ENCODE results near the gene NFATC3.
A peak's percentile ranks its signal among the peaks of the same experiment; 100 is the strongest.
"Not testable (repeated sequence)": the region's sequence is repeated elsewhere in the genome, so short reads cannot be mapped to it uniquely, and the experiment has no call there.

Gene NFATC3

GRCh38 chr16:68144008-68144407 lies 58.8 kb downstream of the NFATC3 start:
- H3K4me3 ChIP-seq (ENCODE audit: low read depth, low read length), result no peak overlapping the region
- no peak for DNase-seq (ENCODE audit: low read depth)
- TF ChIP-seq POLR2A (IDR thresholded peaks at IDR 0.05; ENCODE audit: extremely low read depth, insufficient read length), result no peak
- no peak for TF ChIP-seq CTCF (IDR thresholded peaks at IDR 0.05; ENCODE audit: low read depth, low read length)
- TF ChIP-seq MYC (IDR thresholded peaks at IDR 0.05; ENCODE audit: low read depth, low read length), result no peak
- TF ChIP-seq MAX (IDR thresholded peaks at IDR 0.05; ENCODE audit: low read depth, low read length), result no peak

- no peak overlapping the region for H3K4me3 ChIP-seq (ENCODE audit: low read depth, low read length)
- no peak for TF ChIP-seq MAX (IDR thresholded peaks at IDR 0.05; ENCODE audit: low read depth, low read length)
- no peak for TF ChIP-seq CTCF (IDR thresholded peaks at IDR 0.05; ENCODE audit: low read depth, low read length)
- TF ChIP-seq MYC (IDR thresholded peaks at IDR 0.05; ENCODE audit: low read depth, low read length), result no peak
- TF ChIP-seq POLR2A (IDR thresholded peaks at IDR 0.05; ENCODE audit: extremely low read depth, insufficient read length), result no peak
- peak; percentile 13 for DNase-seq (ENCODE audit: low read depth)
Observed at GRCh38 chr16:68146585-68146984, 61.4 kb downstream of the NFATC3 start.

GRCh38 chr16:68147444-68147843 lies 62.3 kb downstream of the NFATC3 start:
- peak; percentile 11 for DNase-seq (ENCODE audit: low read depth)
- TF ChIP-seq MAX (IDR thresholded peaks at IDR 0.05; ENCODE audit: low read depth, low read length) (no peak), MYC (IDR thresholded peaks at IDR 0.05; ENCODE audit: low read depth, low read length) (no peak), POLR2A (IDR thresholded peaks at IDR 0.05; ENCODE audit: extremely low read depth, insufficient read length) (no peak)
- H3K4me3 ChIP-seq (ENCODE audit: low read depth, low read length), result no peak overlapping the region

- H3K4me3 ChIP-seq (ENCODE audit: low read depth, low read length), result no peak overlapping the region
- no peak for TF ChIP-seq MYC (IDR thresholded peaks at IDR 0.05; ENCODE audit: low read depth, low read length)
- no peak for TF ChIP-seq MAX (IDR thresholded peaks at IDR 0.05; ENCODE audit: low read depth, low read length)
- no peak for TF ChIP-seq CTCF (IDR thresholded peaks at IDR 0.05; ENCODE audit: low read depth, low read length)
- no peak for TF ChIP-seq POLR2A (IDR thresholded peaks at IDR 0.05; ENCODE audit: extremely low read depth, insufficient read length)
- no peak for DNase-seq (ENCODE audit: low read depth)
Observed at GRCh38 chr16:68149596-68149995, 64.4 kb downstream of the NFATC3 start.

GRCh38 chr16:68155425-68155824 lies 70.3 kb downstream of the NFATC3 start:
- no peak overlapping the region for H3K4me3 ChIP-seq (ENCODE audit: low read depth, low read length)
- no peak for DNase-seq (ENCODE audit: low read depth)
- TF ChIP-seq MAX (IDR thresholded peaks at IDR 0.05; ENCODE audit: low read depth, low read length), result no peak
- no peak for TF ChIP-seq POLR2A (IDR thresholded peaks at IDR 0.05; ENCODE audit: extremely low read depth, insufficient read length)

- no peak for TF ChIP-seq MYC (IDR thresholded peaks at IDR 0.05; ENCODE audit: low read depth, low read length)
- TF ChIP-seq MAX (IDR thresholded peaks at IDR 0.05; ENCODE audit: low read depth, low read length), result no peak
- TF ChIP-seq CTCF (IDR thresholded peaks at IDR 0.05; ENCODE audit: low read depth, low read length), result no peak
- no peak for DNase-seq (ENCODE audit: low read depth)
- H3K4me3 ChIP-seq (ENCODE audit: low read depth, low read length), result no peak overlapping the region
Observed at GRCh38 chr16:68162413-68162812, 77.2 kb downstream of the NFATC3 start.

- DNase-seq (ENCODE audit: low read depth); H3K4me3 ChIP-seq (ENCODE audit: low read depth, low read length): not testable (repeated sequence)
Observed at GRCh38 chr16:68163275-68163674, 78.1 kb downstream of the NFATC3 start.
